Stimulated activated CD4-positive, alpha-beta T cell treated with anti-CD3 and anti-CD28 coated beads, Interleukin-4, amount 100 ng/mL, for 1 hour (primary cell): ENCODE measurements around the gene KSR2.
"Not testable (repeated sequence)": the region's sequence is repeated elsewhere in the genome, so short reads cannot be mapped to it uniquely, and the experiment has no call there.

Experiments used
- DNase-seq: peaks from one replicate; pipeline ENCODE4 v3.0.0-alpha.2; 2020

The KSR2 gene

DNA sequence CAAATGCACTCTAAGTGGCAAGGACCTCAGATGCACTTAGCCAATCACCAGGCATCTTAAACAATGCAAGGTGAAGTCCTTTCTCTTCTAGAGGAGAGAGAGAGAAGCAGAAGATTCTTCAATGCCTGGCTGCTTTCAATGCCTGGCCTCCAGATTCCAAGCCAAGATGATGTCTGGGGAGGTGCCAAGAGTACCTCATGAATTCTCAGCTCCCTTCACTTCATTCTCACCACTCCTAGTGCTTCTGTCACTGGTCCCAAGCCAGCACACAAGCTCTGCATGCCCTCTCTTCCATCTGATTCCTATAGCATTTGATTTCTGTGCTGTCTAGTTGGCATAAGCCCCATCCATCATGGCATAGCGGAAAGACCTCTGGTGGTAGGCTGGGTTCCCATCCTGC is 225.0 kb downstream of the KSR2 start:
- no peak for DNase-seq

GRCh38 chr12:117742721-117743120 is 226.1 kb downstream of the KSR2 start:
- DNase-seq = no peak

DNA sequence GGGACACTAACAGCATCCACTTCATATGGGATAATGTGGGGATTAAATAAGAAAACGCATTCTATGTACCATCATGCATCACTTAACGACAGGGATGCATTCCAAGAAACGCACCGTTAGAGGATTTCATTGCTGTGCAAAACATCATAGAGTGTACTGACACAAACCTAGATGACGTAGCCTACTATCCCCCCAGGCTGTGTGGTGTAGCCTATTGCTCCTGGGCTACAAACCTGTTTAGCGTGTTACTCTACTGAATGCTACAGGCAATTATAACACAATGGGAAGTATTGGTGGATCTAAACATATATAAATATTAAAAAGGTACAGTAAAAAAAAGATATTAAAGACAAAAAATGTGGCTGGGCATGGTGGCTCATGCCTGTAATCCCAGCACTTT is 230.6 kb downstream of the KSR2 start:
- no peak for DNase-seq

GRCh38 chr12:117733549-117733805 is 235.3 kb downstream of the KSR2 start:
- DNase-seq = no peak

DNA sequence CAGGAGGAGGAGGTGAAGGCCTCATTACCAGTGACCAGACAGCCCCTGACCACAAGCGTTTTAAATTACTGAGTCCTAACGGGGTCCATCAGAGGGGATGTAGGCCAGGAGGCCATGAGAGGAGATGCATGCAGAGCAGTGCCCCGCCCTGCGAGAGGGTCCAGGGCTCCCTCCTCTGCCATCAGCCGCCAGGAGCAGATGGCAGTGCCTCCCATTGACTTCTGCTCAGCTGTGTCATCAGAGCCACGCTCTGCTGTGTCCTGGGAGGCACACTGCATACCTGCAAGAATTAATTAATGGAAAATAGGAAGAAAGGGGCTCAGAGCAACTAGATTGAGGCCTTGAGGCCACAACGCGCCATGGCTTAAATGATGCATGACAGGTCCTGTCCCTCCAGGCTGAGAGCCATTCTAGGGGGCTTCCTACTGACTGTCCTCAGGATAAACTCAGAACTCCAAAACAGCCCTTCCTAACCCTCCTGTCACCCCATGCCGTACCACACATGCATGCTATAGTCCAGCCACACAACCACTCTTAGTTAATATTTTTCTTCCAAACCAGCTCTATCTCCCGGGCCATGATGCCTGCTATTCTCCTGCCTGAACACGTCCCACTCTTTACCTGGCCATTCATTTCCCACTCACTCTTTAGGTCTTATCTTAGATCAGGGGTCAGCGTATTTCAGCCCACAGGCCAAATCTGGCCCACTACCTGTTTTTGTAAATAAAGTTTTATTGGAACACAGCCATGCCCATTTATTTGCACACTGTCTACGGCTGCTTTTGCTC is 235.8 kb downstream of the KSR2 start:
- no peak for DNase-seq

- DNase-seq = not testable (repeated sequence)
These were observed 237.7 kb downstream of the KSR2 start for GRCh38 chr12:117731131-117731530.

- no peak for DNase-seq
These were observed 241.5 kb downstream of the KSR2 start for GRCh38 chr12:117727301-117727700.

GRCh38 chr12:117724543-117724942 is 244.2 kb downstream of the KSR2 start:
- DNase-seq = no peak

DNA sequence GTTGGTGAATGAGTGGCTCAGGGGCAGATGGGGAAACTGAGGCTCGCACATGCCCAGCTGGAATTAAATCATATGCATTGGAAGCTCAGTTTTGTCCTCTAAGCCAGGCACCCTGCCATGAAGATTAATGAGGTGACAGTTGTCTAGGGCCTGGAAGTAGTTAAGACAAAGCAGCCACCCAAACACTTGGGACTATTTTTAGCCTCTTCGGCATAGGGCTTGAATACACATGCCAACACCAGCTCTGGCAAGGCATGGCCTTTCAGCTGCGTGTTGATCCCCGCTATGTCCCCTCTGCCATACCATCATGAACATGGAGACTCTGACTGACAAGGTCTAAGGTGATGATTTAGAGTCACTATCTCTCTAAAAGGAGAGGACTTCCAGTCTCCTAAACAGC is 250.2 kb downstream of the KSR2 start:
- no peak for DNase-seq

DNA sequence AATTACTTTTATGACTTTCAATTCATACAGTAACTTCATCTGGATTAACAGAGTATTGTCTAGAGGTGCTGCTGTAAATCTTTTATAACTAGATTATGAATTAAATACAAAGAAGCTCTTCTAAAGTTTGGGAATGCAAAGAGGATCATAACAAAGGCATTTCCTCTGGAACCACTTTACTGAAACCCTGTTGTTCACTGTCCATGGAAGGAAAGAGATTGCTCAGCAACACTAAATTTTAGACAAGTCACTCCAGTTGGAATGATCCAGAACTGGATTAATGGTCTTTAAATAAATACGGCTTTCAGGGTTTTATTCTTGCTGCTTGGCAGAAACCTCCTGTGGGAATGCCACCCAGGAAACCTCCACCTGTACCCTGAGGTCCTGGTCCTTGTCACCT is 250.6 kb downstream of the KSR2 start:
- DNase-seq = no peak

- DNase-seq = no peak
These were observed 254.6 kb downstream of the KSR2 start for GRCh38 chr12:117714203-117714602.

GRCh38 chr12:117710121-117710520 is 258.7 kb downstream of the KSR2 start:
- no peak for DNase-seq

- no peak for DNase-seq
These were observed 260.9 kb downstream of the KSR2 start for GRCh38 chr12:117707861-117708260.

DNA sequence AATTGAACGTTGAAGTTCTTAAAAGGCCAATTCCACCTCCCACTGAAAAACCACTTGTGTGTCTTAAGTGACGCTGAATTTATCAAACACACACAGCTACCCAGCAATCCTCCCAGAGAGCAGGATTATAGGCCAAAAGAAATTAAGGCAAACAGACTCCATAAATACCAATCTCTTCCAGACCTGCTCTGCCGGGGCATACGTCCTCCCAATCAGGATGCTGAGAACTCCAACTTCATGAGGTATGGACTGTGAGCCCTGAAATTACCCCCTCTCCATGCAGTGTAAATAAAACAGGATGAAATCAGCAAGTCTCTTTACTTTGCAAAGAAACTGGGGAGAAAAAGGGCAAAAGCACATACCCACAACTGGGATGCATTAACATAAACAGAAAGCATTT is 265.2 kb downstream of the KSR2 start:
- DNase-seq = no peak

- DNase-seq = no peak
These were observed 266.0 kb downstream of the KSR2 start for GRCh38 chr12:117702741-117703140.

DNA sequence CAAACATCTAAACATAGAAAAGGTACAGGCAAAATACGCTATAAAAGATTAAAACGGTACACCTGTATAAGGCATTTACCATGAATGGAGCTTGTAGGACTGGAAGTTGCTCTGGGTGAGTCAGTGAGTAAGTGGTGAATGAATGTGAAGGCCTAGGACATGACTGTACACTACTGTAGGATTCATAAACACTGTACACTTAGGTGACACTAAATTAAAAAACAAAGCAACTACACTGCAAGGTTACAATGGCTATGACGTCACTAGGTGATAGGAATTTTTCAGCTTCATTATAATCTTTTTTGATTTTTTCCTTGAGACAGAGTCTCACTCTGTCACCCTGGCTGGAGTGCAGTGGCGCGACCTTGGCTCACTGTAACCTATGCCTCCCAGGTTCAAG is 269.2 kb downstream of the KSR2 start:
- no peak for DNase-seq

DNA sequence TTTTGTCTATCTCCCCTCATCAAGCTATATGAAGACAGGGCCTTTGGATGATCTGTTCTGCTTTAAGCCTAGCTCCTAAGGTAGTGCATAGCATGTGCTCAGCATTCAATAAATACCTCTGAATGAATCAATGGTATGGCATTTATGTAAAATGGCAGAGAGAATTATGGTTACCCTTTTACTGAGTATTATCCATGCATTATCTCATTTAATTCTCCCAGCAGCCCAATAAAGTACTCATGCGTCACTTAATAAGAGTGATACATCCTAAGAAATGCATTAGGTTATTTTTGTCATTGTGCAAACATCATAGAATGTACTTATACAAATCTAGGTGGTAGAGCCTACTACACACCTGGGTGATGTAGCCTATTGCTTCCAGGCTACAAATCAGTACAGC is 269.7 kb downstream of the KSR2 start:
- no peak for DNase-seq

DNA sequence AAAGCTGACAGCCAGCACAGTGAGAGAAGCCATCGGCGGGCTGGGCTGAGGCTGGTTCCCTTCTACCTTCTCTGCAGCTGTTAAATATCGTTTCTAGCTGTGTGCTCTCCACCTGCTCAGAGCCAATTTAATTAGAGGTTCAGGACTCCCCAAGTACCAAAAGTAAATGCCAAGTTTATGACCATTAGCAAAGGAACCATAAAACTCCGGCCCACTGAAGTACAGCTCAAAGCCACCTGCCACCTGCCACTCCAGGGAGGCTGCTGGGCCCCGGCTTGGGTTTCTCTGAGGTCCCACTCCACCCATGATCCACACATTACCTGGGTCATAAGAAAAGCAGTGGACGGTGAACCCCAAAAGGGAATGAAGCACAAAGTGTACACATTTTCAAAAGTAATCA is 272.8 kb downstream of the KSR2 start:
- no peak for DNase-seq

GRCh38 chr12:117692512-117692911 is 276.3 kb downstream of the KSR2 start:
- DNase-seq = no peak

DNA sequence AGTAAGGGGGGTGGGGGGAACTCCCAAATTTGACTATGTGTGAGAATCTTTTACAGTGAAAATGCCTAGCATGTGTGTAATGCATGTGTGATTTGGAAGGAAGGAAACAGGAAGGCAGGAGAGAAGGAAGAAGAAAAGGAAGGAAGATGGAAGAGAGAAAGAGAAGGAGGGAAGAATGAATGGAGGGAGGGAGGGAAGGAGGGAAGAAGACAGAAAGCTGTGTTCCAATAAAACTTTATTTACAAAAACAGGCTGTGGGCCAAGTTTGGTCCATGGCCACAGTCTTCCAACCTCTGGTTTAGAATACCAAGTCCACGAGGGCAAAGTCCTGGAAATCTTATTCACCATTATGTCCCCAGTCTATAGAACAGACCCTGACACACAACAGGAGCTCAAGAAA is 278.9 kb downstream of the KSR2 start:
- DNase-seq = no peak

GRCh38 chr12:117688446-117688845 is 280.3 kb downstream of the KSR2 start:
- no peak for DNase-seq

DNA sequence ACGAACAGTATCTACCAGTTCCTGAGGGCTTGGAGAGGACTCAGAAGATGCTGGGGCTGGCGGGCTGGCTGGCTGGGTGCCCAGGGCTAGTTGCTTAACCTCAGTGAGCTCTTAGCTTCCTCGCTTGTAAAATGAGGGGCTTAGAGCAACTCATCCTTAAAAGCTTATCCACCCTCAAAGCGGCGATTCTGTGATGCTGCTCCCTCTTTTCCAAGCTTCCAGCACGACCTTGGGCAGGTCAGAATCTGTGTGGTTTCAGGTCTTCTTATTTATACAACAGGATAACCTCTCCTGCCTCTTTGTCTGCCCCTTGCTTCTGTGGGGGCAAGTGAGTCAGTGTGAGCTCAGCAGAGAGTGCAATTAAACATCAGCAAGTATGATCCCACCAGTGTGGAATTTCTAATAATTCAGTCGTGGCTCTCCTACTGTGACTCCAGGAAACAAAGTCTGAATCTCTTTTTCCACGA is 281.8 kb downstream of the KSR2 start:
- no peak for DNase-seq

DNA sequence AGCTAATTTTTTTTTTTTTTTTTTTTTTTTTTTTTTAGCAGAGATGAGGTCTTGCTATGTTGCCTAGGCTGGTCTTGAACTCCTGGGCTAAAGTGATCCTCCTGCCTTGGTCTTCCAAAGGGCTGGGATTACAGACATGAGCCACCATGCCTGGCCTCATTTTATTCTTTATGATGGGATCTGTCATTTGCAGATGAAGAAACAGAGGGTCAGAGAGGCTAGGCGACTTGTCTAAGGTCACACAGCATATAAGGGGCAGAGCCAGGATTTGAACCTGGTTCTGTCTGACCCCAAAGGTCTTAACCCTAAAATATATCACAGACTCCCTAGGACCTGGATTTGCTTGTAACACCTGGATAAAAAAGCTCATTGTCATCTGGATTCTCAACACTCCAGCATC is 282.6 kb downstream of the KSR2 start:
- no peak for DNase-seq

- no peak for DNase-seq
These were observed 283.5 kb downstream of the KSR2 start for GRCh38 chr12:117685110-117685926.

DNA sequence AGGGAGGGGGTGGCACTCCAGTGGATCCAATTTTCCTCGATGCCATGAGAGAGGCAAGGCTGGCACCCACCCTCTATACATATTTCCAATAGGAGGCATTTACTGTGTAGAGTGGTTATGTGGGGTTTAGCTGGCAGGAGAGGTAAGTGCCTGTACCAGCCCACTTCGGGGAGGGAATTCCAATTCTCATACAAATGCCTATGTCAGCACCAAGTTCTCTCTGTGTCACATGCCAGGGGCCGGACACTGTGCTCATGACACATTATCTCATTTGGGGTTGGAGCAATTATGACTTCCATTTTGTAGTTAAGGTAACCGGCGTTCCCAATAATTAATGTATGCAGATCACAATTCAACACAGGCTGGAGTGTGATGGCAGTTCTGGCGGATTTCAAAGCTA is 284.3 kb downstream of the KSR2 start:
- no peak for DNase-seq
